SJSA1 (cell line): ENCODE measurements around the gene ACOXL. TPM values are rescaled to one million over a fixed set of nuclear protein-coding genes. Genes with fewer than 3 reads are reported as not detected.

ENCODE experiments used
- DNase-seq, 2 experiments: peaks; one replicate each; pipeline ENCODE4 v3.0.0-alpha.2; 2015 to 2020; ENCODE audit warnings: low spot score in 2 of 2, low read depth in 1 of 2
- H3K27ac ChIP-seq: fragments of 250-450 bp; sonication (Bioruptor Pico); 2 replicates; pipeline ENCODE4 v1.5.1; 2020; ENCODE audit warnings: mild to moderate bottlenecking, moderate library complexity
- H3K27me3 ChIP-seq: fragments of 250-450 bp; sonication (Bioruptor Pico); replicated peaks from 2 replicates; pipeline ENCODE4 v1.5.1; 2020; ENCODE audit warnings: mild to moderate bottlenecking, moderate library complexity
- H3K36me3 ChIP-seq: fragments of 250-450 bp; sonication (Bioruptor Pico); 2 replicates; pipeline ENCODE4 v1.5.1; 2020; ENCODE audit warnings: mild to moderate bottlenecking
- H3K4me1 ChIP-seq: fragments of 250-450 bp; sonication (Bioruptor Pico); replicated peaks from 2 replicates; pipeline ENCODE4 v1.6.1; 2021; ENCODE audit warnings: mild to moderate bottlenecking
- H3K4me3 ChIP-seq: fragments of 250-450 bp; sonication (Bioruptor Pico); 2 replicates; pipeline ENCODE4 v1.5.1; 2020; ENCODE audit warnings: mild to moderate bottlenecking
- H3K9me3 ChIP-seq: fragments of 250-450 bp; sonication (Bioruptor Pico); replicated peaks from 2 replicates; pipeline ENCODE4 v1.5.1; 2020; ENCODE audit warnings: mild to moderate bottlenecking
- total RNA-seq: library from RNA; depleted of rRNA; stranded (reverse); fragments of >200 nt; shearing (Covaris generic); gene quantifications from 2 replicates; pipeline ENCODE4 v1.2.3, GENCODE V29; 2014

Gene ACOXL
- total RNA-seq, 1 experiment from 2014 or later = not detected

DNA sequence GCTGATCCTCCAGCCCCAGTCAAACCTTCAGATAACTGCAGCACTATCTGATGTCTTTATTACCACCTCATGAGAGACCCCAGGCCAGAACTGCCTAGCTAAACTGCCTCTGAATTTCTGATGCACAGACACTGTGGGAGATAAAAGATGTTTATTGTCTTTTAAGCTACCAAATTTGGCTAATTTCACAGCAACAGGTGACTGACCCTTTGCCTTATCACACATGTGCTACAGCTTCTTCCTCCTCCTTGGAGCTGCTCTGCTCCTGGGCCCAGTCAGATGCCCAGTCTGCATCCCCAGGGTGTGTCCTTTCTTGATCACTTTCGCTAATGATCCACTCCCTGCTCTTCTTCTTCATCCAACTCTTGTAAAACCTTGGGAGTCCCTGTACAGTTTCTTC is 19.6 kb upstream of the ACOXL start:
- Histone ChIP-seq H3K9me3 (no peaks in the 10 kb centered on the region), H3K36me3 (no peaks in the 10 kb centered on the region), H3K4me1 (no peaks in the 10 kb centered on the region), H3K27me3 (peaks cover 54% of the 10 kb centered on the region), H3K4me3 (no peak overlapping the region), H3K27ac (no peak overlapping the region)
- DNase-seq = no peak

DNA sequence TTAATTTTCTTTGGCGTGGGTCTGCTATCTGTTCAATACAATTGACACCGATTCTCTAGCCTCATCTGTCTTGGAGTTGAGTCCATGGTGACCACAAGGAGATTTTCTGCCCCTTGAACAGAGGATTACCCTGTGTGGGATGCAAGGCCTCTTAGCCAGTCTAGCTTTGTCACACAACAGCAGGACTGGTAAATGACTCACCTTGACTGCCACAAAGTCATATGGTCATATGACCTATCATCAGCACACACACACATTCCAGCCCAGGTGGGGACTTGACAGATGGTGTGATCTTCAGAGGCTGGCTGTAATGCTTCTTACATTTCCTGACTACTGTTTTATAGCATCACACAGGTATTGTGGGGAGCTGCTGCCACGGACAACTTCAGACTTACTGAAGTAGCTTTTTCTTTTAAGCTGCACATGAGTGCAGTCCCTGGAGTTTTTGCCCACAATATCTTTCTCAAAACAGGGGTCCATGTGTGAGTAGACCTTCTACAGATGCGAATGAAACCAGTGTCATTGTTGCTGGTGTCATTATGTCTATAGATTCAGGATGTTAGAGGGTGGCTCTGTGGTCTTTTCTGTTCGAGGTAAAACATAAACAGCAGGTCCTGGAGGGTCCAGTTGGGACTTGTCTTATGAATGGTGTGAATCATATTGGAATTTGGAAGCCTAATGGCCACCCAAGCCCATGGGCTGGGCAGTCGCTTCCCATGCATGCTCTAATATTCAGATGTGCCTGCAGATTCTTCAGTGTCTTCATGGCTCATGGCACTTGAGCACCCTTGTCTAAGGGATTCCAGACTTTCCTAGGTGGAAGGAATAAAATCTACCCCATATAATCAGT is 18.6 kb upstream of the ACOXL start:
- Histone ChIP-seq H3K27me3 (peaks cover 53% of the 10 kb centered on the region), H3K27ac (no peak overlapping the region), H3K36me3 (no peaks in the 10 kb centered on the region), H3K4me3 (no peak overlapping the region), H3K4me1 (no peaks in the 10 kb centered on the region), H3K9me3 (no peaks in the 10 kb centered on the region)
- DNase-seq = no peak

DNA sequence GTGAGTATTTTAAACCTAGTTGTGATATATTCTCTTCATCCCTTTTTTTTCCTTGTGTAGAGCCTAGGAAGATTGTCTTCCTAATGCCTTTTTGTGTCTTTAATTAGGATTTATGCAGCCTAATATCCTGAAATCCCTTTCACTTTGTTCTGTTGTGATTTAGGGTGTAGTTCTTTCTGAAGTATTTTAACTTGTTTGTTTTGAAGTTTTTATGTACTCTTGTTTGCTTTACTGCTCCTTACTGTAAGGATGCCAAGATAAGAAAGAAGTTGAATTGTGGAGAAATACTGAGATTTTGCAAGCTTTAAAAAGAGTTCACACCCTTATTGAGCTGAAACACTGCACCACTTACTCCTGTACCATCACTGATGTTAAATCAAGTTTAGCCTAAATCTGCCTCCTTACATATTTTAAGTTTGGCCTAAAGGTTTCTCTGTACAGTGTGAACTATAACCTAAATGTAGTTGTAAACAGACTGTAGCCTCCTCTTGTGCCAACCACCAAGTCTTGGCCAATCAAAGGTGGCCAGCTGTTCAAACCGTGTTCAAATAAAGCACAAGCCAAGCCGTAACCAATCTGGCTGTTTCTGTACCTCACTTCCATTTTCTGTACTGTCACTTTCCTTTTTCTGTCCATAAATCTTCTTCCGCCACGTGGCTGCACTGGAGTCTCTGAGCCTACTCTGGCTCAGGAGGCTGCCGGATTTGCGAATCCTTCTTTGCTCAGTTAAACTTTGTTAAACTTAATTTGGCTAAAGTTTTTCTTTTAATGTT is 17.7 kb upstream of the ACOXL start:
- H3K36me3 ChIP-seq = no peaks in the 10 kb centered on the region
- no peak overlapping the region for H3K4me3 ChIP-seq
- no peak for DNase-seq
- no peaks in the 10 kb centered on the region for H3K9me3 ChIP-seq
- no peaks in the 10 kb centered on the region for H3K4me1 ChIP-seq
- H3K27ac ChIP-seq = no peak overlapping the region
- peaks cover 46% of the 10 kb centered on the region for H3K27me3 ChIP-seq

DNA sequence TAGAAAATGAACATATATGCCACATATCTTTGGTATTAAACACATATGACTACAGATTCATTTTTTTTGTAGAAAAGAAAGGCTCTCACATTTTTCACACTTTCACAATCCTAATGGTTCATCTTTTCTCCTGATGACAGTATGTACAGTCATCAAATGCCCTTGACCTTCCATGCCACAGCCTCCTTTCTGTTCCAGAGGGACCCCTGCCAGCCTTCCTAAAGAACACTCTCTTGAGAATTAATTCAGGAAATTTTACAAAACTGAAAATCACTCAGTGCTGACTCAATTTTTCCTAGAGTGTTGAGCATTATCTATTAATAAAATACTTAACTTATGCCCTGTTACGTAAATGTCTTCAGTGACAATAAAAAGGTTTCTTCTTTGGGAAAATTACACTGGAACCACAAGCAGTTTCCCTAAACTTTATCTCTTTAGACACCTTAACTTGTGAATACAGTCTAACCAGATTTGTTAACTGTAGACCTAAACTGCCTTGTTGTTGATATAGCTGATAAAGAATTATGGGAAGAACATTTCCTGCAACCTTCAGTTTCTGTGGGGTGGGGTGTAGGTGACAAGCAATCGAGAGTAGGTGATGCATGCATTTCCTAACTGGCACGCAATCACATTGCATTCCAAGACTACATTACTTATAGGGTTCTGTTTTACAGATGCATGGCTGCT is 15.3 kb upstream of the ACOXL start:
- H3K9me3 ChIP-seq = no peaks in the 10 kb centered on the region
- H3K4me3 ChIP-seq = no peak overlapping the region
- H3K27me3 ChIP-seq = peaks cover 37% of the 10 kb centered on the region
- no peak overlapping the region for H3K27ac ChIP-seq
- no peak for DNase-seq
- no peaks in the 10 kb centered on the region for H3K4me1 ChIP-seq
- no peaks in the 10 kb centered on the region for H3K36me3 ChIP-seq

DNA sequence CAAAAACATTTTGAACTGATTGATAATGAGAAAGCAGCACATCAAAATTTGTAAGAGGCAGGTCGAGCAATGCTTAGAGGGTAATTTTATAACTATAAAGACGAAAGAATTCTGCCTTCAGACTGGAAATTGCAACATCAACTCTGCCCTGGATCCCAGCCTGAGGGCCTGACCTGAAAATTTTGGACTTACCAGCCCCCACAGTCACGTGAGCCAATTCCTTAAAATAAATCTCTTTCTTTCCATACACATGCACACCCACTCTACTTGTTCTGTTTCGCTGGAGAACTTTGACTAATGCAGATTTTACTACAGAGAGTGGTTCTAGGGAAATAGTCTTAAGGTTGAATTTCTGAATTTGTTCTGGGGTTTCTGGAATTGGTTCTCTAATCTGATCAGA is 14.6 kb upstream of the ACOXL start:
- H3K36me3 ChIP-seq = no peaks in the 10 kb centered on the region
- no peak for DNase-seq
- no peak overlapping the region for H3K4me3 ChIP-seq
- H3K27me3 ChIP-seq = peaks cover 44% of the 10 kb centered on the region
- H3K27ac ChIP-seq = no peak overlapping the region
- H3K9me3 ChIP-seq = no peaks in the 10 kb centered on the region
- no peaks in the 10 kb centered on the region for H3K4me1 ChIP-seq

DNA sequence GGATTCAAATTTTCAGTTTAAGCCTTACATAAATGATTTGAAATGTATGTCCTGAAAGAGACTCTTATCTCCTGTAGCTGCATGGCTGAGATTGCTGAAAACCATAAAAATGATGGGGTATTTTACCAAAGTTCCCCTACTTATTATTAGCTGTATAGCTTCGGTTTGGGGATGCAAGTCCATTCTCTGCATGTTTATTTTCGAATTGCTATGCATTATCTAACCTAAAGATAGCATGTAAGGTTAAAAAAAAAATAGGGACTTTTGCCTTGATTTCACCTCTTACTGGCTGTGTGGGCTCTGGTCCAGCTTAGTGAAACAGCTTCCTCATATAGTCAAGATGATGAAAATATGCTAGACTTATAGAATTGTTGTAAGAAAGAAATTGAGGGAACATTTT is 14.0 kb upstream of the ACOXL start:
- Histone ChIP-seq H3K4me3 (no peak overlapping the region), H3K4me1 (no peaks in the 10 kb centered on the region), H3K9me3 (no peaks in the 10 kb centered on the region), H3K27me3 (peaks cover 50% of the 10 kb centered on the region), H3K27ac (no peak overlapping the region), H3K36me3 (no peaks in the 10 kb centered on the region)
- DNase-seq = no peak

DNA sequence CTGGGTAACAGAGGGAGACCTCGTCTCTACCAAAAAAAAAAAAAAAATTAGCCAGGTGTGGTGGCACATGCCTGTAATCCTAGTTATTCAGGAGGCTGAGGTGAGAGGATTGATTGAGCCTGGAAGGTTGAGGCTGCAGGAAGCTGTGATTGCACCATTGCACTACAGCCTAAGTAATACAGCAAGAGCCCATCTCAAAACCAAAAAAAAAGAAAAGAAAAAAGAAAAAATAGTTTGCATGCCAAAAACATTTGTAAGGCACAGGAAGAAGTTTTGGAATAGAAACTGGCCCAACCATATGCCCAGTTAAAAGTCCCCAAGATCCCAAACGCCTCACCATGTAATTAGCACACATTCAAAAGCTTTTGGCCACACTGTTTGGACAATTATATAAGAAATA is 13.4 kb upstream of the ACOXL start:
- H3K27ac ChIP-seq = no peak overlapping the region
- H3K36me3 ChIP-seq = no peaks in the 10 kb centered on the region
- no peaks in the 10 kb centered on the region for H3K9me3 ChIP-seq
- H3K4me3 ChIP-seq = no peak overlapping the region
- H3K4me1 ChIP-seq = no peaks in the 10 kb centered on the region
- no peak for DNase-seq
- peaks cover 55% of the 10 kb centered on the region for H3K27me3 ChIP-seq

DNA sequence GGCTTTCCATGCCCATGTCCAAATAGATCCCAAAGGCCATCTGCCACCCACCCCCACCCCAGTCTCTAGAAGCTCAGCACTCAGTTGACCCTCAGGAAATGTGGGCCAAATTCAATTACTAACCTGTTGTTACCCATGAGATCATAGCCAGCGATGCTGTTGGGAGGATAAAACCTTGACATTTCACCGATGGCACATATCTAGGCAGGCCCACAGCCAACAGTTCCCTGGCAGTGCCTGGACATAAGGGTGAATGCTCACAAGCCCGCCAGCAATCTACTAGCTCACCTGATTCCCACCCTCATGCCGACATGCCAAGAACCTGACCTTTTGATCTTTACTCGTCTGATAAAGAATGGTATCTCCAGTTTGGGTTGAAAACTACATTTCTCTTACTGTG is 11.8 kb upstream of the ACOXL start:
- Histone ChIP-seq H3K27ac (no peak overlapping the region), H3K27me3 (peaks cover 47% of the 10 kb centered on the region)
- no peak for DNase-seq

DNA sequence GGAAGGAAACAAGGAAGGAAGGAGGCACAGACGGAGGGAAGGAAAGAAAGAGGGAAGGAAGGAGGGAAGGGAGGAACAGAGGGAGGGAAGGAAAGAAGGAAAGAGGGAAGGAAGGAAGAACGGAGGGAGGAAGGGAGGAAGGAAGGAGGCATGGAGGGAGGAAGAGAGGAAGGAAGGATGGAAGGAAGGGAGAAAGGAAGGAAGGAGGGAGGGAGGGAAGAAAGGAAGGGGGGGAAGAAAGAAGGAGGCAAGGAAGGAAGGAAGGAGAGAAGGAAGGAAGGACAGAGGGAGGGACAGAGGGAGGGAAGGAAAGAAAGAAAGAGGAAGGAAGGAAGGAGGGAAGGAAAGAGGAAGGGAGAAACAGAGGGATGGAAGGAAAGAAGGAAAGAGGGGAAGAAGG is 7.6 kb upstream of the ACOXL start:
- Histone ChIP-seq H3K9me3 (no peaks in the 10 kb centered on the region; the same call in none of the 2 replicates), H3K4me1 (no peaks in the 10 kb centered on the region), H3K36me3 (no peaks in the 10 kb centered on the region), H3K27me3 (peaks cover 36% of the 10 kb centered on the region), H3K27ac (no peak overlapping the region), H3K4me3 (no peak overlapping the region)
- DNase-seq = no peak

More for the DNA sequence above, 11.8 kb upstream of the ACOXL start:
- no peak overlapping the region for H3K4me3 ChIP-seq
- no peaks in the 10 kb centered on the region for H3K4me1 ChIP-seq
- no peaks in the 10 kb centered on the region for H3K36me3 ChIP-seq
- no peaks in the 10 kb centered on the region for H3K9me3 ChIP-seq

DNA sequence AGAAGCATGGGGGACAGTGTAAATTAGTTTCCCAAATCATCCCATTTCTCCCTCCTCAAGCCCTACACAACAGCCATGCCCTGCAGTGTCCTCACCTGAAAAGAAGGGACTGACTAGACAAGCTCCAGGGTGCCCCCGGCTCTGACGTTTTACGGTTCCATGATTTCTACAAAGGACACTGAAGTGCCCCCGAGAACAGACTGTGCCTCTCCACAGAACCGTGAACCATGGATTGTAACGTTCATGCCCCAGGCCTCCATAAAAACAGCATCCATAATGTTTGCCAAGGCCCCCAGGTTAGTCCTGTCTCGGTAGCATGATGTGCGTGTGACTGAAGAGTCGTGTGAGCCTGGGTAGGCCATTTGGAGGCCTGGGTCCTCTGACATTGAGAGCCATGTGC is 7.0 kb upstream of the ACOXL start:
- no peak for DNase-seq
- H3K36me3 ChIP-seq = no peaks in the 10 kb centered on the region
- no peak overlapping the region for H3K4me3 ChIP-seq
- H3K9me3 ChIP-seq = no peaks in the 10 kb centered on the region; the same call in none of the 2 replicates
- H3K27me3 ChIP-seq = peaks cover 42% of the 10 kb centered on the region
- no peak overlapping the region for H3K27ac ChIP-seq
- no peaks in the 10 kb centered on the region for H3K4me1 ChIP-seq

DNA sequence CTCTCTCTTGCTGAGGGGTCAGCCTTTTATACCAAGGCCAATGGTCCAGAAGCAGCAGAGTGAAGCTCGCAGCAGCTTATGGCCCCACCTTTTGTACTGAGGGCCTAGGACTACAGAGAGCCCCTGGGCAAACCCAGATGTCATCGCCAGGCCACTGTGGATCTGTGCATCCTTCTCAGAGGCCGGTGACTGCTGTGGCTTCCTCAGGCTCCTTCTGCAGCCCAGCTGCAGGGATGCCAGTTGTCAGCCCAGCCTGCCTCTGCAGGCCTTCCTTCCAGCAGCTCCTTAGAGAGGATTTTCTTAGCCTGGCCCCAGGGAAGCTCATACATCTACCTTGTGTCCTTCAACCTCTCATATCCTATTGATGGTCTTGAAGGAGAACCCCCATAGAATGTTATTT is 6.5 kb upstream of the ACOXL start:
- Histone ChIP-seq H3K9me3 (no peaks in the 10 kb centered on the region; the same call in none of the 2 replicates), H3K27ac (no peak overlapping the region), H3K4me1 (no peaks in the 10 kb centered on the region), H3K4me3 (no peak overlapping the region), H3K36me3 (no peaks in the 10 kb centered on the region), H3K27me3 (peaks cover 47% of the 10 kb centered on the region)
- DNase-seq = no peak

DNA sequence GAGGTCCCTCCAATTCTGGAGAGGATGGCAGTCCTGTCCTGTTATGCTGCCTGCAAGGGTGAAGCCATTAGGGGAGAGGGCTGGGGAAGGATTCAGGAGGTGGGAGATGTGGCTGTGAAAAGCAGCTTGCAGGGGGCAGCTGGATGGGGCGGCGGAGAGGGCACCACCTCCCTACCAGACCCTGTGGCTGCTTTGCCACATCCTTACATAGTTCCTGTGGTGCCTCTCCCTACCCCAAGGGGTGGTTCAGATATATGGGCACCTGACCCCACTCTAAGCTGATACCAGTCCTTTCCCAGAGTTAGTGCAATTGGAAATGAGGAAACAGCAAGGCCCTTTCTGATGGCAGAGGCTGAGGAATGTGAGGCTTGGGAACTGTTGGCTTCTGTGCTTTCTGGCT is 6.1 kb upstream of the ACOXL start:
- Histone ChIP-seq H3K4me3 (no peak overlapping the region), H3K9me3 (no peaks in the 10 kb centered on the region; the same call in none of the 2 replicates), H3K27ac (no peak overlapping the region), H3K27me3 (peaks cover 49% of the 10 kb centered on the region), H3K36me3 (no peaks in the 10 kb centered on the region), H3K4me1 (no peaks in the 10 kb centered on the region)
- DNase-seq = no peak

DNA sequence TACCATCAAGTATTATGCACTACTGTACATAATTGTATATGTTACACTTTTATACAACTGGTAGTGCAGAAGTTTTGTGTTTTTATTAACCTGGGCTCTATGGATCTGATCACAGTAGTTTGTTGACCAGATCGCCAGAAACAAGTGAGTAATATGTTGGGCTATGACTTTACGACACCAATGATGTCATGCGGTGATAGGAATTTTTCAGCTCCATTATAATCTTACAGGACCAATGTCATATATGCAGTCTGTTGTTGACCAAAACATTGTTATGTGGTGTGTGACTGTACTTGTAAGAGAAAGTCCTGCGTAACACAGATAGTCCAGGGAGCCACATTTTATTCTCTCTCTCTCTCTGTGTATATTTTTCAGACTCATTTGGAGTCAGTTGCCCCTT is 4.5 kb upstream of the ACOXL start:
- H3K36me3 ChIP-seq = no peaks in the 10 kb centered on the region
- H3K4me3 ChIP-seq = no peak overlapping the region
- no peaks in the 10 kb centered on the region for H3K4me1 ChIP-seq
- peaks cover 52% of the 10 kb centered on the region for H3K27me3 ChIP-seq
- no peak for DNase-seq
- no peaks in the 10 kb centered on the region; the same call in none of the 2 replicates for H3K9me3 ChIP-seq
- H3K27ac ChIP-seq = no peak overlapping the region

DNA sequence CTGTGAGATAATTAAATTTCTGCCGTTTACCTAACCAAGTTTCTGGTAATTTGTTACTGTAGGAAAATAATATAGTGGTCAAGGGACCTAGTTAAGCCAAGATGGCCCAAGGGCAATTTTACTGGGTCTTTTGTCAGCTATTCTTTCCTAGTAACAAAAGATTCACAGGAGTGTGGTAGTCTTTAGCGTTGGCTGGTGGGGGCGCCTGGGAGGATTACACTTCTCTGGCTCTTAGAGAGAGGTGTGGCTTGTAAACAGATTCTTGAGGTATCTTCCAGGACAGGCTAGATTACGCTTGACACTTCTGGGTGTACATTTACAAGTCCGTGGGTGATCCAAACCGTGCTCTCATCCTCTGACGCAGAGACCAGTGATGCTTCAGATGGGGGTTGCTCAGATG is 3.3 kb upstream of the ACOXL start:
- Histone ChIP-seq H3K4me1 (peaks cover under 1% of the 10 kb centered on the region; the same call in 1 of the 2 replicates), H3K27ac (no peak overlapping the region)
- DNase-seq = no peak

More for the DNA sequence above, 3.3 kb upstream of the ACOXL start:
- Histone ChIP-seq H3K36me3 (no peaks in the 10 kb centered on the region), H3K27me3 (peaks cover 54% of the 10 kb centered on the region), H3K4me3 (no peak overlapping the region), H3K9me3 (no peaks in the 10 kb centered on the region; the same call in none of the 2 replicates)
